Hematopoietic multipotent progenitor cell treated with erythropoietin and hydrocortisone succinate and interleukin-3 and kit ligand, for 8 days (in vitro differentiated cells): Measurements from ENCODE around the gene DENND1A.

Experiments used
- DNase-seq: peaks from one replicate; pipeline ENCODE4 v3.0.0-alpha.2; 2015

The DENND1A gene

GRCh38 chr9:123478160-123478559 lies 451.8 kb downstream of the DENND1A start:
- DNase-seq = no peak

GRCh38 chr9:123475407-123475806 lies 454.5 kb downstream of the DENND1A start:
- DNase-seq = no peak

DNA sequence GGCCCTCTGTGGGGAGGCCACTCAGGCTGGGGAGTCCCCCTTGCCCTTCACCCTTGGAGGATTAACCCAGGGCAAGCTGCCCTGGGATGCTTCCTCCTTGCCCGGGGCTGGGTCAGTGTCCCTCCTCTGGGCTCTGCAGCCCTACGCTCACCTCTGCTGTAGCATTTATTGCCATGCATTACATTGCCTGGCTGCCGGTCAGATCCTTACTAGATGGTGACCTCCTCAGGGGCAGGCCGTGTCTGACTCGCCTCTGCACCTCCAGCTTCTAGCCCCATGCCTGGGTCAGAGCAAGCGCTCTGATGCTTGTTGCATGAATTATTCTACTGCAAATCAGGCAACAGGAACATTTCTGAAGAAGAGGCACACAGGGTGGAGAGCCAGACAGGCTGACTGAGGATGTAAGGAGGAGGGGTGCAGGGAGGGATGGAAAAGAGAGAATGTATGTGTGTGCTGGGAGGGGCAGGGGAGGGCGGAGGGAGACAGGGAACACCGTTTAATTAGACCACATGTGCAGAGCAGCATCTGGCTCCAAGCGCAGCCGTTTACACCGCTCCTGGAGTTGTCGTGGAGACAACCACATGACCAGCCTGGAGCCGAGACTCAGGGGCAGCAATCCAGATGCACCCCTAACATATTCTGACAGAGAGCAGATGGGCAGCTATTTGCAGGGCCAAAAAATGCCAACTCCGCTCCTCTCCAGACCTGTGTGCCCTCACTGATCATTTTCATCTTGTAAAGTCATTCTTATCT lies 456.9 kb downstream of the DENND1A start:
- DNase-seq = no peak

DNA sequence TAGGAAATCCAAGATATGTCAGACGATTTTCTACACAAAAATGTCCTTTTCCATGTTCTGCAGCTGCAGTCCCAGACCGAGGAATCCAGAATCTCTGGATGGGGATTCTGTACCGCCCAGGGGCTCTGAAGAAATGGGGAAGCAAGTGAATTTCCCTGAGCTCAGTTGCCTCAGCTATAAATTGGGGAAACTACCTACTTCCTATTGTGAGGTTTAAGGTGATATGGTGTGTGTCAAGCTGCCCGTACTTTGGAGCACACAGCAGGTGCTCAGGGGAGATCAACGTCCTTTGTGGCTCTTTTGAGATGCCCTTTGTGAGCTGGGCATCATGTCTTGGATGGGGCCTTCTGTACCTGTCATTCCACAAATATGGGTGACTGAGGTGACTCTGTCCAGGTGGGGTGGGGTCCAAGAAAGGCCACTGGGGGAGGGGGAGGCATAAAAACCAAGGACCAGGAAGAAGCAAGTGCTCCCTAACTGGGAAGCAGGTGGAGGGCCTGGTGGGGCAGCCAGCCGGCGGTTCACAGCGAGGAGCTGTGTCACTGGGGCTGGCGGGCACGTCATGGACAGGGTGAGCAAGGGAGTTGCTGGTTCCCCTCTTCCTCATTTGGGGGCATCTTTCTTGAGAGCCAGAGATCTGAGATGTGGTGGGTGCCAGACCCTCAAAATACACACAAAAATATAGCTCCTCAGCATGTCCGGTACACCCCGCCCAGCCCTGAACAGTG lies 457.9 kb downstream of the DENND1A start:
- no peak for DNase-seq

DNA sequence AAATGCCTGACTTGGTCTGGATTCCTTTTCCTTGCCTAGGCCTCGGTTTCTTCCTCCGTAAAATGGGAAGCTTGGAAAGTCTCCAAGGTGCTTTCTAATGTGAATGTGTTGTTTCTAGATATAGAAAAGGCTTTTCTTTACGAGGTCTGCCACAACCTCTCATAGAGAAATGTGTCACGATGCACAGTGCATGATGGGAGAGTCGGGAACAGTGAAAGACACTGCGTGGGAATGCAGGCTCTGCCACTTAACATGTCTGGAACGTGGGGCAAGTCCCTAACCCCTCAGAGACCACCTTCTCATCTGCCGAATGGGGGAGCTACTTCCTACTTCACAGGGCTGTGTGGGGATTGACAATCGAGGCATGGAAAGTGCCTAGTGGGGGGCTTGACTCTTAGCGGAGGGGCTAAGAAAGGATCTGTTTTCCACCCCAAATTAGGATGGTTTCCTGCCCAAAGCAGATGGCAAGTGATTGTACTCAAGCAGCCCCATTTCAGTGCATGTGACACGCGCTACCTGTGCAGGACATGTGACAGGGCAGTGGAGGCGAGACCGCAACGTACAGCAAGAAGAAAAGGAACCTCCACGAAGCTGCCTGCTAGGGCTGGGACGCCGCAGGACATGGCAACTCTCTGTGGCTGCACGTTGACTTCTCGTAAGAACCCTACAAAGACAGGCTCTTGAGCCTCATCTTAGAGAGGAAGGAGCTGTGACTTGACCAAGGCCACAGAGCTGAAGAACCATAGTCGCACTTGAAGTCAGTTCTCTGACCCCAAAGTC lies 458.7 kb downstream of the DENND1A start:
- DNase-seq = no peak

- DNase-seq = no peak
Measured at GRCh38 chr9:123470121-123470782, 459.7 kb downstream of the DENND1A start.

GRCh38 chr9:123469282-123469681 lies 460.6 kb downstream of the DENND1A start:
- no peak for DNase-seq

DNA sequence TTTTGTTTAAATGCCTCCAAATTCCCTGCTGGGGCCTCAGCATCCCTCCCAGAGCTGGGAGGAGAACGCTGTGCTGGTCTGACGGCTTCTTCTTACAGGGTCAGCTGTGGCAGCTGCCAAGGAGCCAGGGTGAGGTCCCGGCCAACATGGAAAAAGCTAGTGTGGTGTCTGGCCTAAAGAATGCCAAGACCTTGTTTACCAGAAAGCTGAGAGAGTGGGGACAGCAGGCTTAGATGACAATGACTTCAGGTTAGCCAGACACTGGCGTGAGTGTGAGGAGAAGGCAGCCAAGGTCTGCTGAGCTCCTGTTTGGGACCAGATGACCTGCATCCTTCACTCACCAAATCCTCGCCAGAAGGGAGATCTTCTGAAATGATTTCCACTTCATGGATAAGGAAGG lies 461.4 kb downstream of the DENND1A start:
- DNase-seq = no peak

DNA sequence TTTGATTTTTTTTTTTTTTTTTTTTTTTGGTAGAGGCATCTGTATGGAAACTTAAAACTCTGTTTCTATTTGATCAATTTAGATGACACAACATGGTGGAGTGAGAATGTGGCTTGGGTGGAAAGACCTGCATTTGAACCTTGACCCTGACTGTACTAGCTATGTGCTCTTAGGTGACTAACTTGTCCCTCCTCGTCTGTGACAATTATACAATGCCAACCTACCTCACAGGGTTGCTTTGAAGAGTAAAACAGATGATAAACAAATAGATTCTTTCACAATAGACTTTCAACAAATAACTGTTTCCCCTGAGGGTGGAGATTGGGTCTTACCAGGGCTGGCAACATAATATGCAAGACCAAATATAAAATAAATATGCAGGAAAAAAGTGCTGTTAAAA lies 464.6 kb downstream of the DENND1A start:
- DNase-seq = no peak

DNA sequence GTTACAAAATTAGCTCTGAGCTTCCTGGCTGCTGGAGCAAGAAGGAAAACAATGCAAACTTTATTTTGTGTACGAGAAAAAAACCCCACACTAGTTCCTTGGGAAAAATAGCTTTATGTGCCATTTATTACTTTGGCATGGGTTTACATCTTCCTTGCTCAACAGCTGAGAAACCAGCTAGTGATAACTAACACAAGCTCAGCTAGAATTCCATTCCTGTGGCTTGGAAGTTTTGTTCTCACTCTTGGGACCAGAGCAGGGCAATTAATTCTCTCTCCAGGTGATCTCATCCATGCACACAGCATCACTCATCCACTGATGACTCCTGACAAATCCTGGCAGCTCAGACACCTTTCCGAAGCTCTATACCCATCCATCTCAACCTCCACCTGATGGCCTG lies 469.8 kb downstream of the DENND1A start:
- DNase-seq = no peak

- DNase-seq = no peak
Measured at GRCh38 chr9:123457583-123457982, 472.3 kb downstream of the DENND1A start.

DNA sequence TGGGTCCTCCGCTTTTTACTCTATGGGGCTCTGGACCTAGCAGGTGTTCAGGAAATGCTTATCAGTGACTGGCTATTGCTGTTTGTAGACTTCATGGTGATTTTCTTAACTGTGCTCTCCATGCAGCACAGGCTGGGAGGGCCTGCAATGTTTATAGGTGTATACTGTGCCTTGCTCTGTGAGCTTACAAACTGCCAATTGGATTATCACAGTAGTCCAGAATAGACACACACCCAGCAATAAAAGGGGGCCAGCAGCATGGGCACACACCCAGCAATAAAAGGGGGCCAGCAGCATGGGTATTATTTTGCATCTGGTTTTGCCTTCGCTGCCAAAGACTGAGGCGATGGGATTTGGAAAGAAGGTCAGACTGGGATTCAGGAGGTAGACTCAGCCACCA lies 473.9 kb downstream of the DENND1A start:
- DNase-seq = peak; percentile 56

- DNase-seq = no peak
Measured at GRCh38 chr9:123455187-123455586, 474.7 kb downstream of the DENND1A start.

DNA sequence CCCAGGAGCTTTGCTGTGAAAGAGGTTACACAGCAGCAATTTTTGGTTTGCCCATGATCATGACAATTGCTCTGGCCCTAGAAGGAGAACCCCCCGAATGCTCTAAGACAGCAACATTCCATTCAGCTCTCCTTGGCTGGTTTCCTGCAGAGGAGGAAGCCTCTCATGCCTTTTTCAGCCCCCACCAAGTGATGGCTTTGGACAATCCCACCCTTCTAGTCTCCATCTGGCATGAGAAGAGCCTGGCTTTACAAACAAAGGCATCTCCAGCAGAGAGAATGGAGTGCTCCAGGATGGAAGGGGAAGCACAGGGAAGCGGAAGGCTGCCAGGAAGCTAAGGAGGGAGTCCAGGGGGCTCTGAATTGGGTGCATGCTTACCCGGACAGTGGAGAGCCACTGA lies 475.6 kb downstream of the DENND1A start:
- DNase-seq = no peak

- no peak for DNase-seq
Measured at GRCh38 chr9:123453831-123454321, 476.1 kb downstream of the DENND1A start.

GRCh38 chr9:123453076-123453667 lies 476.8 kb downstream of the DENND1A start:
- DNase-seq = no peak

GRCh38 chr9:123450996-123451395 lies 478.9 kb downstream of the DENND1A start:
- DNase-seq = no peak

DNA sequence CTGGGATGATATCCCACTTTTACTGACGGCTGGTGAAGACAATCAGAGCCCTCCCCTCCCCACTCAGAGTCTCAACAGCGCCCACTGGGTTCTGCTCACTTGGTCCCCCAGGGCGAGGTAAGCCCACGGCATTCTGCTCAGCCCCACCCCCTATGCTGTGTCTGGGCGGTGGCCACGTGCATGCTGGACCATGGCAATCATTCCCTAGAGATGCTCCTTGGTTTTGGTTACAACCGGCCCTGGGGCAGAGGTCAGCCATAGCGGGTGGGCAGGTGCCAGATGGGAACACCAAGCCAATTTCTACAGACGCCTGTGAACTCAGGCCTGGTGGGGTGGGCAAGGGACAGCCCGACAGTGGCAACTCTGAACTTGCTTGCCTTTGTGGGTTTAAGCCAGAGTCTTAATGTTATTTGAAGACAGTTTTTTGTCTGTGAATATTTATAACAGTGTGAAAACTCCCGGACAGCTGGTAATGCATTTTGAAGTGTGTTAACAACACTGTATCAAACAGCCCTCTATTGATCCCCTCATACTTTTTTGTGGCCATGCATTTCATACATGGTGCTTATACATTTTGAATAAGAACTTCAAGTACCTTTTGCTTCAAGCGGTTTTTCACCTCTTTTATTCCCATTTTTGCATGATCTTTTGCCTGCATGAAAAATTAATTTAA lies 479.7 kb downstream of the DENND1A start:
- no peak for DNase-seq

GRCh38 chr9:123447934-123448646 lies 481.8 kb downstream of the DENND1A start:
- DNase-seq = no peak

DNA sequence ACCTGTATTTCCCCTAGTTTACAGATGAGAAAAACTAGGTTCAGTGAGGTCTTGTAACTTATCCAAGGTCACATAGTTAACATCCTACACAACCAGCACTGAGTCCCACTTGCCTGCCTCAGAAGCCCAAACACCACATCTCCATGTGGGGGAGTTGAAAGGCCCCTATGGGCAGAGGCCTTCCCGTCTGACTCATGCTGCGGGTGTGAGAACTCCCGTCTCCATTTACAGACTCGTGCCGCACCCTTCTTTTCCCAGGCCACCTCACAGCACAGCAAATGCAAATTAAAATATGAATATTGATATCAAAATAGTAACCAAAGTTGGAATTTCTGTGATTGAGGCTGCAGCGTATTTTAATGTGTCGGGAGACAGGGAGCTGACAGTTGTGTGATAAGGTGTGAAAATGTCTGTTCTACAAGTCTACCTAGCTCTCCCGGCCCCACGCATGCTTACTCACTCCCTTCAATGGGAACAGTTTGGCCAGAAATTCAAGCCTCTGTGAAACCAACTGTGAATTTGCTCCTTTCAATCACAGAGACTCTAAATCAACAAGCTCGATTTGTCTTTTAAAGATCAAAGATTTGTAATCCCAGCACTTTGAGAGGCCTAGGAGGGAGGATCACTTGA lies 483.8 kb downstream of the DENND1A start:
- no peak for DNase-seq

GRCh38 chr9:123445116-123445515 lies 484.8 kb downstream of the DENND1A start:
- no peak for DNase-seq
